Renal cortex interstitium (tissue), 3 donors: ENCODE data around the gene CTSS. TPM values are rescaled to one million over a fixed set of nuclear protein-coding genes. Genes with fewer than 3 reads are reported as not detected.

Source experiments
- polyA plus RNA-seq, 3 donors: library from polyadenylated mRNA; unstranded; fragments of 120-200 nt; gene quantifications; one replicate each; pipeline ENCODE4 v1.2.1, GENCODE V29; 2013; ENCODE audit not compliant: insufficient read length in 3 of 3

The CTSS gene
- polyA plus RNA-seq, 3 donors, result 12.3 to 14.0 (median 13.5) TPM

Other genes starting within 250 kb of the CTSS start
- 10 to 100 TPM; 12.8 to 17.9 (median 16.9) TPM for gene ADAMTSL4, start 216.4 kb downstream of the CTSS start, polyA plus RNA-seq
- gene MCL1, start 186.2 kb downstream of the CTSS start, polyA plus RNA-seq, result 100 to 1,000 TPM; 165 to 212 (median 189) TPM
- 100 to 1,000 TPM; 212 to 237 (median 227) TPM for gene ENSA, start 136.2 kb downstream of the CTSS start, polyA plus RNA-seq
- 10 to 100 TPM; 38.2 to 43.5 (median 42.1) TPM for gene GOLPH3L, start 68.6 kb downstream of the CTSS start, polyA plus RNA-seq
- not detected for gene HORMAD1, start 44.9 kb downstream of the CTSS start, polyA plus RNA-seq
- gene CTSK, start 42.5 kb upstream of the CTSS start, polyA plus RNA-seq, result 10 to 100 TPM; 22.9 to 28.1 (median 24.2) TPM
- 10 to 100 TPM; 53.5 to 59.7 (median 54.1) TPM for gene ARNT, start 110.8 kb upstream of the CTSS start, polyA plus RNA-seq
- under 1 TPM in 1 of 3 donors, not detected in 2; 0.09 TPM for gene CTXND2, start 121.4 kb upstream of the CTSS start, polyA plus RNA-seq
- gene SETDB1, start 160.6 kb upstream of the CTSS start, polyA plus RNA-seq, result 10 to 100 TPM; 75.3 to 91.8 (median 85.4) TPM
- 100 to 1,000 TPM; 296 to 301 (median 300) TPM for gene CERS2, start 209.1 kb upstream of the CTSS start, polyA plus RNA-seq
- gene ANXA9, start 216.5 kb upstream of the CTSS start, polyA plus RNA-seq, result 10 to 100 TPM; 14.3 to 18.9 (median 14.6) TPM
- gene MINDY1, start 241.1 kb upstream of the CTSS start, polyA plus RNA-seq, result 10 to 100 TPM; 38.9 to 58.3 (median 39.3) TPM
- 10 to 100 TPM; 42.4 to 48.7 (median 42.8) TPM for gene PRUNE1, start 242.7 kb upstream of the CTSS start, polyA plus RNA-seq